Kidney epithelial cell (primary cell): Measurements from ENCODE around the gene ATP6V0C. TPM values are rescaled to one million over a fixed set of nuclear protein-coding genes. Genes with fewer than 3 reads are reported as not detected.
A peak's percentile ranks its signal among the peaks of the same experiment; 100 is the strongest.

Experiments used
- DNase-seq: peaks from one replicate; pipeline ENCODE4 v3.0.0-alpha.2; 2010; ENCODE audit warnings: low read depth
- H3K27me3 ChIP-seq: 2 replicates; pipeline ENCODE4 v1.6.0; 2011; ENCODE audit warnings: low read length; ENCODE audit not compliant: control insufficient read depth, insufficient read depth
- H3K36me3 ChIP-seq: 2 replicates; pipeline ENCODE4 v1.5.1; 2011; ENCODE audit warnings: low read length; ENCODE audit not compliant: control insufficient read depth, insufficient read depth
- H3K4me3 ChIP-seq: 2 replicates; pipeline ENCODE4 v1.5.1; 2011; ENCODE audit warnings: low read depth, mild to moderate bottlenecking, control low read depth, low read length
- CTCF ChIP-seq: IDR thresholded peaks from 2 replicates; pipeline ENCODE4 v1.5.1; 2011; ENCODE audit warnings: mild to moderate bottlenecking, moderate library complexity, low read length, control low read depth, inconsistent platforms; ENCODE audit not compliant: insufficient read depth, poor library complexity, severe bottlenecking
- total RNA-seq: library from RNA; depleted of rRNA; stranded (reverse); fragments of >200 nt; gene quantifications from 2 replicates; pipeline ENCODE4 v1.2.3, GENCODE V29; 2015

The ATP6V0C gene
- total RNA-seq, 1 donor from 2014 or later = 79.1 TPM

GRCh38 chr16:2516391-2517240 is 2.9 kb downstream of the ATP6V0C start:
- DNase-seq = no peak
- H3K4me3 ChIP-seq = no peak overlapping the region
- no peaks in the 10 kb centered on the region for H3K27me3 ChIP-seq
- H3K36me3 ChIP-seq = peaks cover 3% of the 10 kb centered on the region
- TF ChIP-seq CTCF = no peak

- peaks cover 3% of the 10 kb centered on the region for H3K36me3 ChIP-seq
These were observed 4.3 kb downstream of the ATP6V0C start for GRCh38 chr16:2517954-2518605.

GRCh38 chr16:2518823-2519710 is 5.3 kb downstream of the ATP6V0C start:
- Histone ChIP-seq H3K4me3 (no peak overlapping the region), H3K27me3 (no peaks in the 10 kb centered on the region), H3K36me3 (peaks cover 5% of the 10 kb centered on the region)
- no peak for DNase-seq
- TF ChIP-seq CTCF = no peak

More at GRCh38 chr16:2517954-2518605, 4.3 kb downstream of the ATP6V0C start:
- Histone ChIP-seq H3K4me3 (no peak overlapping the region), H3K27me3 (no peaks in the 10 kb centered on the region)
- TF ChIP-seq CTCF = no peak
- DNase-seq = no peak

- no peak for TF ChIP-seq CTCF
- peaks cover 5% of the 10 kb centered on the region for H3K36me3 ChIP-seq
- DNase-seq = no peak
- no peak overlapping the region for H3K4me3 ChIP-seq
- H3K27me3 ChIP-seq = no peaks in the 10 kb centered on the region
These were observed 5.9 kb downstream of the ATP6V0C start for GRCh38 chr16:2519711-2520080.

GRCh38 chr16:2520097-2520783 is 6.5 kb downstream of the ATP6V0C start, which contains the start of gene AMDHD2:
Gene AMDHD2, plus strand, starts transcription at chr16:2520371. Its CDS starts 88 bp downstream, at chr16:2520459.
- peak; percentile 37 for DNase-seq
- H3K27me3 ChIP-seq = no peaks in the 10 kb centered on the region
- TF ChIP-seq CTCF = no peak
- peak within 1 kb of the TSS; percentile 70 for H3K4me3 ChIP-seq
- peaks cover 6% of the 10 kb centered on the region for H3K36me3 ChIP-seq
